WI38 (cell line): ENCODE measurements around the gene PIK3R1.
"Not testable (repeated sequence)": the region's sequence is repeated elsewhere in the genome, so short reads cannot be mapped to it uniquely, and the experiment has no call there.

Experiments used
- H3K4me3 ChIP-seq: 2 replicates; pipeline ENCODE4 v1.5.1; 2011; ENCODE audit warnings: low read depth, mild to moderate bottlenecking, control low read depth, low read length
- CTCF ChIP-seq: IDR thresholded peaks from 2 replicates; pipeline ENCODE4 v1.5.1; 2012; ENCODE audit warnings: low read depth, mild to moderate bottlenecking, control low read depth, low read length

Gene PIK3R1

GRCh38 chr5:68226546-68227073, 11.1 kb downstream of the PIK3R1 start:
- no peak overlapping the region for H3K4me3 ChIP-seq
- TF ChIP-seq CTCF = no peak

GRCh38 chr5:68227532-68228160, 12.1 kb downstream of the PIK3R1 start:
- TF ChIP-seq CTCF = no peak

GRCh38 chr5:68229416-68229815, 13.9 kb downstream of the PIK3R1 start:
- TF ChIP-seq CTCF = no peak
- H3K4me3 ChIP-seq = no peak overlapping the region

More at GRCh38 chr5:68227532-68228160, 12.1 kb downstream of the PIK3R1 start:
- H3K4me3 ChIP-seq = no peak overlapping the region

GRCh38 chr5:68230285-68230684, 14.7 kb downstream of the PIK3R1 start:
- no peak for TF ChIP-seq CTCF

GRCh38 chr5:68231414-68232076, 16.0 kb downstream of the PIK3R1 start:
- no peak for TF ChIP-seq CTCF

More at GRCh38 chr5:68230285-68230684, 14.7 kb downstream of the PIK3R1 start:
- H3K4me3 ChIP-seq = no peak overlapping the region

GRCh38 chr5:68232277-68232676, 16.7 kb downstream of the PIK3R1 start:
- TF ChIP-seq CTCF = no peak
- no peak overlapping the region for H3K4me3 ChIP-seq

More at GRCh38 chr5:68231414-68232076, 16.0 kb downstream of the PIK3R1 start:
- no peak overlapping the region for H3K4me3 ChIP-seq

GRCh38 chr5:68233075-68233474, 17.5 kb downstream of the PIK3R1 start:
- no peak overlapping the region for H3K4me3 ChIP-seq
- no peak for TF ChIP-seq CTCF

GRCh38 chr5:68235229-68235628, 19.7 kb downstream of the PIK3R1 start:
- not testable (repeated sequence) for H3K4me3 ChIP-seq
